Pancreas (tissue), 10 donors: Measurements from ENCODE around the gene HHAT. TPM values are rescaled to one million over a fixed set of nuclear protein-coding genes. Genes with fewer than 3 reads are reported as not detected.

ENCODE experiments used
- ATAC-seq, 4 donors: fragments of 200-7000 bp; cut with Tn5 transposase; one replicate each; pipeline versions ENCODE4 v1.8.0 to v1.9.1; 2020; ENCODE audit warnings: mild to moderate bottlenecking in 4 of 4, moderate library complexity in 4 of 4
- DNase-seq, 6 donors: peaks; one replicate each; pipeline ENCODE4 v3.0.0-alpha.2; 2020
- FAIRE-seq: peaks from 2 replicates; lab custom pipeline; 2012; peaks lifted over from hg19 to GRCh38; lab: Jason Lieb, UNC
- H3K27ac ChIP-seq, 4 donors: fragments of 200-600 bp; sonication (generic); 1 replicate in 3 of 4; 2 replicates in 1 of 4; pipeline versions ENCODE4 v1.5.0 to v1.8.0; 2020
- H3K27me3 ChIP-seq, 4 donors: fragments of 200-600 bp; one replicate each; pipeline ENCODE4 v1.8.0; 2021
- H3K36me3 ChIP-seq, 3 donors: fragments of 200-600 bp; sonication (generic) in 1 of 3; one replicate each; pipeline versions ENCODE4 v1.5.0 to v1.8.0; 2020 to 2021
- H3K4me1 ChIP-seq, 3 donors: fragments of 200-600 bp; one replicate each; pipeline ENCODE4 v1.8.0; 2021
- H3K4me3 ChIP-seq, 4 donors: fragments of 200-600 bp; sonication (generic) in 2 of 4; one replicate each; pipeline versions ENCODE4 v1.5.0 to v1.8.0; 2020 to 2021
- H3K9me3 ChIP-seq, 4 donors: fragments of 200-600 bp; one replicate each; pipeline ENCODE4 v1.8.0; 2021
- whole genome bisulfite sequencing, 2 donors: extraction: QIAGEN DNeasy Blood & Tissue Kit; methylation state at CpG; one replicate each; pipeline ENCODE4 v1.1.7; 2013; 5-methylcytosine and 5-hydroxymethylcytosine counted together
- intact Hi-C, 3 donors: fragments of 100-400 bp; cut with DNase I; formaldehyde crosslinking; loops; one replicate each; pipeline versions ENCODE4 v1.11.1 to v1.14.2; 2022
- polyA plus RNA-seq, 2 donors: library from polyadenylated mRNA; stranded (reverse); fragments of 200-250 nt; gene quantifications; one replicate each; pipeline ENCODE4 v1.2.3, GENCODE V29; 2013
- total RNA-seq, 6 donors: library from RNA; stranded (reverse); fragmentation: NEBNext Ultra II Directional in 4 of 6; extraction: Animal tissue kit (Norgen Biotek cat#: 25700) in 4 of 6; gene quantifications; one replicate each; pipeline versions ENCODE4 v1.2.1 to v1.2.4, GENCODE V29; 2021 to 2023
- TF ChIP-seq, protein P1 (sequence below), 4 donors: fragments of 200-600 bp; sonication (generic) in 3 of 4; IDR thresholded peaks; one replicate each; pipeline versions ENCODE4 v1.5.0 to v1.8.0; 2021; ENCODE audit warnings: antibody characterized with exemption in 4 of 4
- donor health status: healthy with polysubstance abuse.
- donor health status: DM: no; HTN: no; CAD: no; lungs with moderate emphysema.
- donor health status: DM: no; HTN: no; CAD: no.
- donor health status: control.
- donor health status: control.
- donor health status: Bipolar disorder and iron deficiency.
- donor health status: DM: yes; HTN: yes; CAD: no.
- donor health status: DM: no; HTN: no; CAD: no.
- donor health status: DM: no; HTN: no; CAD: no.
- donor health status: DM: yes; HTN: yes; CAD: no.

The HHAT gene
- total and polyA plus RNA-seq, 8 donors: 1.3 to 4.1 (median 2.4) TPM

DNA sequence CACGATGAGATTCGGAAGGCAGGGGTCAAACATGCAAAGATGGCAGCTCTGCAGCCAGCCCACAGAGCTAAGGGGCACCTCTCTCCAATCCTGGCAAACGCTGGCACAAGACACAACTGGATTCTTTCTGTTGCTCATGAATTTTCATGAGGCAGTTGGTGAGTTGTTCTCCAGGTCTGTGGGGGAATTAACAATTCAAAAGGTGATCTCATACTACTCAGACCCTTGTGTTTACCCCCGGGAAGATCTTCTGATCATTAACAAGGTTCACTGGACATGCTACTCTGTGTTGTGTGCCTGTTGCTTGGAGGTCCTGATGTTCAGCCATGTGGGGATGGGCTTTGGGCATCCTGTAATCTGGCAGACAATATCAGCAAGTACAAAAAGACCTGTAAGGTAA lies 128.9 kb downstream of the HHAT start:
- DNase-seq (no peak), ATAC-seq (no peak), FAIRE-seq (no peak)
- no peak overlapping the region for H3K27ac ChIP-seq
- no peaks in the 10 kb centered on the region for H3K36me3 ChIP-seq
- H3K27me3 ChIP-seq: peaks cover 0 to 2% (median 0%) of the 10 kb centered on the region in 4 donors
- no peaks in the 10 kb centered on the region for H3K9me3 ChIP-seq
- TF ChIP-seq, protein P1, sequence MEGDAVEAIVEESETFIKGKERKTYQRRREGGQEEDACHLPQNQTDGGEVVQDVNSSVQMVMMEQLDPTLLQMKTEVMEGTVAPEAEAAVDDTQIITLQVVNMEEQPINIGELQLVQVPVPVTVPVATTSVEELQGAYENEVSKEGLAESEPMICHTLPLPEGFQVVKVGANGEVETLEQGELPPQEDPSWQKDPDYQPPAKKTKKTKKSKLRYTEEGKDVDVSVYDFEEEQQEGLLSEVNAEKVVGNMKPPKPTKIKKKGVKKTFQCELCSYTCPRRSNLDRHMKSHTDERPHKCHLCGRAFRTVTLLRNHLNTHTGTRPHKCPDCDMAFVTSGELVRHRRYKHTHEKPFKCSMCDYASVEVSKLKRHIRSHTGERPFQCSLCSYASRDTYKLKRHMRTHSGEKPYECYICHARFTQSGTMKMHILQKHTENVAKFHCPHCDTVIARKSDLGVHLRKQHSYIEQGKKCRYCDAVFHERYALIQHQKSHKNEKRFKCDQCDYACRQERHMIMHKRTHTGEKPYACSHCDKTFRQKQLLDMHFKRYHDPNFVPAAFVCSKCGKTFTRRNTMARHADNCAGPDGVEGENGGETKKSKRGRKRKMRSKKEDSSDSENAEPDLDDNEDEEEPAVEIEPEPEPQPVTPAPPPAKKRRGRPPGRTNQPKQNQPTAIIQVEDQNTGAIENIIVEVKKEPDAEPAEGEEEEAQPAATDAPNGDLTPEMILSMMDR (IDR thresholded peaks at IDR 0.05): no peak
- no peaks in the 10 kb centered on the region for H3K4me1 ChIP-seq
- no peak overlapping the region for H3K4me3 ChIP-seq
- intact Hi-C loops: no loop called here
- WGBS, 2 donors: 68 to 75% methylated on average over 4 of the region's 4 CpGs

DNA sequence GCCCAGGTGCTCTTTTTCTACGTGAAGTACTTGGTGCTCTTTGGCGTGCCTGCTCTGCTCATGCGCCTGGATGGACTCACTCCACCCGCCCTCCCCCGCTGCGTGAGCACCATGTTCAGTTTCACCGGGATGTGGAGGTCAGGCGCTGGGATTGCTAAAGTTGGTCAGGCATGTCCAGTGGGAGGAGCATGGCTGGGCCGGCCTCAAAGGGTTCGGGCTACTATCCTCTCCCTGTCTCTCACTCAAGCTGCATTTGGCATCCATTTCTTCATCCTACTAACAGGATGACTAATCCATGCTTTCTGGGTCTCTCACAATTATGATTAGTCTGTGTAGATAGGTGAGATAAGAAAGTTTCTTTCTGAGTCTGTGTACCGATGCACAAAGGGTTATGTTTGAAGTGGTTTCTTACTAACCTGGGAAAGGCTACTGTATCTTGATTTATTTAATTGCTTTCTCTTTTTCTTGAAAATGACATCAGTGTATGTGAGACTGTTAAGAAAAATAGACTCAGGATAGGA lies 135.9 kb downstream of the HHAT start:
- WGBS, 2 donors: 88 to 91% methylated on average over 11 of the region's 11 CpGs
- no peak for DNase-seq
- no peaks in the 10 kb centered on the region for H3K4me1 ChIP-seq
- no peaks in the 10 kb centered on the region for H3K27me3 ChIP-seq
- intact Hi-C loops: no loop called here
- H3K27ac ChIP-seq: no peak overlapping the region
- no peak overlapping the region for H3K4me3 ChIP-seq
- ATAC-seq: no peak
- TF ChIP-seq, protein P1 (IDR thresholded peaks at IDR 0.05): no peak
- H3K9me3 ChIP-seq: no peaks in the 10 kb centered on the region
- no peaks in the 10 kb centered on the region for H3K36me3 ChIP-seq
- FAIRE-seq: no peak

DNA sequence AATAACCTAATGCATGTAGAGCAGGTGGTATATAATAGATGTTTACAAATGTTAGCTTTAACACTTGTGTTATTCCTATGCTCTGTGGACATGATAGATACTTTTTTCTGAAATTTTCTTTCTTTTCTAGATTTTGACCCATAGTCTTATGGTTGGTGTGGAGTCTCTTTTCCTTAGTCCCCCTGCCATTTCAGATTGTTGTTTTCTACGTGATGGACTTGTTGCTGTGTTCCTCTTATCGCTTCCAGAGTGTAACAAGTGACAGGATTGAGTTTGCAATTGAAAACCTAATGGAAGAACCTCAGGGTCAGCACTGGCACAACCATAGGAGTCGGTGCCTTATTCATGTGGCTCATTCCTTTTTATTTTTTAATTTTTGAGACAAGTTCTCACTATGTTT lies 136.4 kb downstream of the HHAT start:
- Histone ChIP-seq H3K4me3 (no peak overlapping the region), H3K4me1 (no peaks in the 10 kb centered on the region), H3K36me3 (no peaks in the 10 kb centered on the region), H3K27me3 (no peaks in the 10 kb centered on the region), H3K27ac (no peak overlapping the region), H3K9me3 (no peaks in the 10 kb centered on the region)
- FAIRE-seq: no peak
- ATAC-seq: no peak
- intact Hi-C loops: no loop called here
- DNase-seq: no peak
- TF ChIP-seq, protein P1 (IDR thresholded peaks at IDR 0.05): no peak
- 81 to 90% methylated on average over 3 of the region's 3 CpGs for WGBS, 2 donors

DNA sequence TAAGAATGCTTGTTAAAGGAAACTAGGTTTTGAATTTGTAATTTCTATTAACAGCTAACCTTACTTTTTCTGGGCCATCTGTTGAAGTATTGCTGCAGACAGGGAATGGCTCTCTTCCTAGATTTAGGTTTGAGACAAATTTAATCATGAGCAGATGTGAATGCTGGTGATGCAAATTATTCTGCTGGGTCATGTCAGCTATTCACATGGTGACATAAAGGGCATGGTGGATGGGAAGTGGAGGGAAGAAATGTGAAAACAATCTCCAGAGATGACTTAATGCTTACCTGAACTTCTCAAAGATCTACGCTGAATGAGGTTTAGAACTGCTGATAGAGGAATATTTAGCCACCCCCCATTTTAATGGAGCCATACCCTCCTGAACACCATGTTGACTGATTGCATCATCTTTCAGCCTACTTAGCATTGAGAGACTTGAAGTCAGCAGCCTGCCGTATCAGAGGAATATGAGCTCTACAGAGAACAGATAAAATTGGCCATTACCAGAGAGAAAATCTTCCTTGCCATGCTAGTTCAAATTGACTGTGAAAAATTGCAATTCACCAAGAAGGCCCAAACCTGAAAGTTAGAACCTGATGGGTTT lies 138.8 kb downstream of the HHAT start:
- H3K27me3 ChIP-seq: no peaks in the 10 kb centered on the region
- FAIRE-seq (no peak), DNase-seq (no peak), ATAC-seq (no peak)
- H3K36me3 ChIP-seq: no peaks in the 10 kb centered on the region
- no peaks in the 10 kb centered on the region for H3K4me1 ChIP-seq
- intact Hi-C loops: no loop called here
- 87 to 90% methylated on average over 2 of the region's 2 CpGs for WGBS, 2 donors
- H3K27ac ChIP-seq: no peak overlapping the region
- H3K4me3 ChIP-seq: no peak overlapping the region
- TF ChIP-seq, protein P1 (IDR thresholded peaks at IDR 0.05): no peak
- no peaks in the 10 kb centered on the region for H3K9me3 ChIP-seq

DNA sequence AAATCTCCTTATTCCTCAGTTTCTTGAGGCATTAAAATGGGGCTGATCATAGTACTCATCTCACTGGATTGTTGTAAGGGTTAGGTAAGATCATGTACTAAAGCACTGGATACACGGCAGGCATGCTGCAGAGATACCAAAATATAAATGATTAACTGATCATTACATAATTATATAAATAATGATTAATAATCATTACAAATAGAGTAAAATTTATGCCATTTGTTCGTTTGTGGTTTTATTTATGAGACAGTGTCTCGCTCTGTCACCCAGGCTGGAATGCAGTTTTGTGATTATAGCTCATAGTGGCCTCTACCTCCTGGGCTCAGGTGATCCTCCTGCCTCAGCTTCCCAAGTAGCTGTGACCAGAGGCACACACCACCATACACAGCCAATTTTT lies 140.7 kb downstream of the HHAT start:
- FAIRE-seq: no peak
- ATAC-seq: no peak
- TF ChIP-seq, protein P1 (IDR thresholded peaks at IDR 0.05): no peak
- no peak for DNase-seq
- Histone ChIP-seq H3K27ac (no peak overlapping the region), H3K4me1 (no peaks in the 10 kb centered on the region), H3K27me3 (no peaks in the 10 kb centered on the region), H3K4me3 (no peak overlapping the region), H3K36me3 (no peaks in the 10 kb centered on the region), H3K9me3 (no peaks in the 10 kb centered on the region)
- 64 to 73% methylated on average over 3 of the region's 3 CpGs for WGBS, 2 donors
- intact Hi-C loops: no loop called here
